Natural killer cell treated with Interleukin-12 subunit alpha and Interleukin-12 subunit beta and Interleukin-15 and Interleukin-18, amount 100 ng/mL, for 72 hours (primary cell): ENCODE data around the gene GAB3. TPM values are rescaled to one million over a fixed set of nuclear protein-coding genes. Genes with fewer than 3 reads are reported as not detected.

ENCODE experiments used
- ATAC-seq, 2 donors: fragments of 150-1000 bp; cut with Tn5 transposase in 1 of 2; sonication (Bioruptor Pico), chemical (Tn5 transposase) in 1 of 2; 2 replicates each; pipeline ENCODE4 v1.10.0; 2021
- DNase-seq: peaks from one replicate; pipeline ENCODE4 v3.0.0; 2022; ENCODE audit warnings: low spot score
- H3K27ac Mint-ChIP-seq, 2 donors: 1 replicate in 1 of 2; 2 replicates in 1 of 2; pipeline ENCODE4 v1.8.0; 2022; ENCODE audit warnings: mixed read lengths in 2 of 2, mild to moderate bottlenecking in 1 of 2, moderate library complexity in 1 of 2
- H3K27me3 Mint-ChIP-seq, 2 donors: 1 replicate in 1 of 2; 2 replicates in 1 of 2; pipeline ENCODE4 v1.8.0; 2022; ENCODE audit warnings: mixed read lengths in 2 of 2
- H3K36me3 Mint-ChIP-seq: one replicate; pipeline ENCODE4 v1.8.0; 2022; ENCODE audit warnings: mixed read lengths
- H3K4me1 Mint-ChIP-seq, 2 donors: 1 replicate in 1 of 2; 2 replicates in 1 of 2; pipeline ENCODE4 v1.8.0; 2022; ENCODE audit warnings: low read depth in 2 of 2, mixed read lengths in 2 of 2, mild to moderate bottlenecking in 1 of 2
- H3K4me3 Mint-ChIP-seq: one replicate; pipeline ENCODE4 v1.8.0; 2022; ENCODE audit warnings: mixed read lengths
- H3K9me3 Mint-ChIP-seq: 2 replicates; pipeline ENCODE4 v1.8.0; 2022; ENCODE audit warnings: mixed read lengths
- total RNA-seq, 2 donors: library from RNA; stranded (reverse); gene quantifications; one replicate each; pipeline ENCODE4 v1.2.3, GENCODE V29; 2022

Gene GAB3, protein sequence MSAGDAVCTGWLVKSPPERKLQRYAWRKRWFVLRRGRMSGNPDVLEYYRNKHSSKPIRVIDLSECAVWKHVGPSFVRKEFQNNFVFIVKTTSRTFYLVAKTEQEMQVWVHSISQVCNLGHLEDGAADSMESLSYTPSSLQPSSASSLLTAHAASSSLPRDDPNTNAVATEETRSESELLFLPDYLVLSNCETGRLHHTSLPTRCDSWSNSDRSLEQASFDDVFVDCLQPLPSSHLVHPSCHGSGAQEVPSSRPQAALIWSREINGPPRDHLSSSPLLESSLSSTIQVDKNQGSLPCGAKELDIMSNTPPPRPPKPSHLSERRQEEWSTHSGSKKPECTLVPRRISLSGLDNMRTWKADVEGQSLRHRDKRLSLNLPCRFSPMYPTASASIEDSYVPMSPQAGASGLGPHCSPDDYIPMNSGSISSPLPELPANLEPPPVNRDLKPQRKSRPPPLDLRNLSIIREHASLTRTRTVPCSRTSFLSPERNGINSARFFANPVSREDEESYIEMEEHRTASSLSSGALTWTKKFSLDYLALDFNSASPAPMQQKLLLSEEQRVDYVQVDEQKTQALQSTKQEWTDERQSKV
- total RNA-seq = 10 to 100 TPM; 20.3 to 28.3 TPM

DNA sequence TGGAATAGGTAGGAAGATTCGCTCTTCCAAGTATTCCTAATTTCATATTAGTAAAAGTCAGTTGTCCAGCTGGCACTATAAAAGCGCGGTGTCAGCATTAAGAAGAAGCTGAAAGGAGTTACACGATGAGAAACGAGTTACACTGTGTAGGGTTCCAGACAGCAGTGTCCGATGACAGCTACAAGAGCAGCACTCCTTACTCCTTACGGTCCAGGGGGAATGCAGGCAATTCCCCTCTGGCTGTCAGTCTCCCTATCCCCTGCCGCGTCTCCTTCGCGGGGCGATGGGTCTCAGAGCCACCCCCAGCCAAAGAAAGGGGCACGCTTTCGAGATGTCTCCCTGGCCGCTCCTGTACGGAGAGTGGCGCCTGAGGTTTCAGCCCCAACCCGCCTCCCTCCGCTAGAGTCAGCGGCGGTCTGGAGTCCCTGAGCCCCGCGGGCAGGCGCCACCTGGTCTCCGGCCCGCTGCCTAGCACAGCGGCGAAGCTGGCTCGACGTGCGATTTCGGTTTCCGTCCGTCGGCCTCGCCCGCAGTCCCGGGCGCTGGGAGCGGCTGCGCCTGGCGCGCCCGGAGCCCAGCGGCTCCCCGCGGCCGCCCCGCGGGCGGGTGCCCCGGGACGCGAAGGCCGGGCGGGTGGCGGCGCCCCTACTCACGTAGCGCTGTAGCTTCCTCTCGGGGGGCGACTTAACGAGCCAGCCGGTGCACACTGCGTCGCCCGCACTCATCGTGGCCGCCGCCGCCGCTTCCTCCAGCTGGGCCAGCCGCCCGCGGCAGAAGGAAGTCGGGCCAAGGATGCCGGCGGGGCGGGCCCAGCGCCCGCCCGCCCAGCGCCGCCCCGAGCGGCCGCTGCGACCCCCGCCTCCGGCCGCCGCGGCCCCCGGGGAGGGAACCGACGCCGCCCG lies at the start of gene GAB3:
Gene GAB3, minus strand, starts transcription at position 777 of the 902 bp plus-strand sequence. Its CDS starts 52 bp downstream, at position 725.
- Mint-ChIP-seq H3K4me1 (peaks cover 20 to 29% of the 10 kb centered on the region in 2 donors), H3K27ac (peak within 1 kb of the TSS; percentile 81 to 87), H3K36me3 (no peaks in the 10 kb centered on the region), H3K27me3 (peaks cover 0 to 10% of the 10 kb centered on the region in 2 donors), H3K4me3 (peak within 1 kb of the TSS; percentile 88), H3K9me3 (no peaks in the 10 kb centered on the region)
- ATAC-seq (peak; percentile 85), DNase-seq (peak; percentile 75)

DNA sequence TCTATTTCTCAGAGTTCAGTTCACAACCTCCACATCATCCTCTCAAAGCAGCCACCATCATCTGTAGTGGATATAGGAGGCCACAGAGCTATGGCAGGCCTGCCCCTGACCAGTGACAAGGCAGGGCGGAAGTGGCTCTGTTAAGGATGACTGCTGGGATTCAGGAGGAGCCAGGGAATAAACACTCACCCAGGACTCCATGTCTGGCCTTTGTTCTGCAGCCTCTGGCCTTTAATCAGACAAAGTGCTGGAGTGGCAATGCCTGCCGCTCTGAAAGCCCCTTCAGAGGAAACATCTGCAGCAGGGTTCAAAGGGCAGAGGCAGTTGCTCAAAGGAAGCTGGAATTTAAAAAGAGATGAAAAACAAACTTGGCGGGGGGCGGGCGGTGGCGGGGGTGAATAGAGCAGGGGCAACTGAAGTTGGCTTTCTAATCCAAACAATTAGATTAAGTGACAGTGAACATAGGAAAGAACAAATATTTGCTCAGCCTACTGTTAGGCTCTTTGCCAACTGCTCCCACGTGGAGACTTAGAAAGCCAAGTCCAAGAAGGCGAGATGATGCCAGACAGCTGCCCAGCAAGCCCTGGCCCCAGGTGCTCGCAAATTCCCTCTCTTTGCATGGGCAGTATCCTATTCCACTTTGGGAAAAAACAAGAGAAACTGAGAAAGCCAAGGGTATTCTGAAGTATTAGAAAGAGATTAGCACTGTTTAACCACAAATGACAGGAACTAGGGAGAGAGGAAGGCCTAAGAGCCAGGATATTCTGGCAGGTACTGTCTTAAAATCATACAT lies 48.9 kb upstream of the GAB3 start:
- H3K4me1 Mint-ChIP-seq = peaks cover 28 to 48% of the 10 kb centered on the region in 2 donors
- ATAC-seq = no peak

DNA sequence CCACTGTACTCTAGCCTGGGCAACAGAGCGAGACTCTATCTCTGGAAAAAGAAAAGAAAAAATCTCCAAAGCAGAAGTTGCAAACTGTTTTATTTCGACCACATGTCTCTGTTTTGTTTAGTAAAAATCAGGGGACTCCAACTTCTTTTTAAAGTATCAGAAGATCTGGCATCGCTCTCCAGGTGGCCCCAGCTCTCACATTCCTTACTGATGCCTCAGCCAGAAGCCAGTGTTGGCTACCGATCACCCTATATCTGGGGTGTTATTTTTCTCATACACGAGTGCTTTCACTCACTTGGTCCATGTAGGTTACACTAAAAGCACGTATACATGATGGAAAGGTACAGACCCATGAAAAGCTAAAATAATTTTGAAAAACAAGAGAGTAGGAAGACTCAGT lies 46.1 kb upstream of the GAB3 start:
- H3K4me1 Mint-ChIP-seq = peaks cover 21 to 35% of the 10 kb centered on the region in 2 donors
- H3K27me3 Mint-ChIP-seq = no peaks in the 10 kb centered on the region
- DNase-seq (no peak), ATAC-seq (no peak)
- no peak overlapping the region for H3K4me3 Mint-ChIP-seq
- no peak overlapping the region for H3K27ac Mint-ChIP-seq
- no peaks in the 10 kb centered on the region for H3K9me3 Mint-ChIP-seq
- no peaks in the 10 kb centered on the region for H3K36me3 Mint-ChIP-seq

More for the DNA sequence above, 48.9 kb upstream of the GAB3 start:
- Mint-ChIP-seq H3K4me3 (peak overlapping the region; percentile 80), H3K27ac (peak overlapping the region; percentile 72 to 90), H3K36me3 (no peaks in the 10 kb centered on the region), H3K27me3 (no peaks in the 10 kb centered on the region), H3K9me3 (no peaks in the 10 kb centered on the region)
- DNase-seq = no peak

DNA sequence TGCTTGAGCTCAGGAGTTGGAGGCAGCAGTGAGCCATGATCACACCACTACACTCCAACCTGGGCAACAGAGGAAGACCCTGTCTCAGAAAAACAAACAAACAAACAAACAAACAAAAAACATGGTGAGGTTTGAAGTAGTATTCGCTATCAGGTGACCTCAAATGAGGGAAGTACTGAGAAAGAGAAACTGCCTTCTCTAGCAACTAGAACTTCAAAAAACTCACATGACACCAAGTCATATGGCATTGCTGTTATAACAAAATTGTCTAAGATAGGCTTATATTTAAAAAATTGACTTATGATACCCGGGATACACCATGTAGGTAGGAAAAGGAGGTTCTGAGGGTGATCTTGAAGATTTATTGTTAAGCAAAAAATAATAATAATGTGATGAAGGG lies 44.1 kb upstream of the GAB3 start:
- no peak for ATAC-seq
- Mint-ChIP-seq H3K27me3 (no peaks in the 10 kb centered on the region), H3K4me1 (peaks cover 13 to 23% of the 10 kb centered on the region in 2 donors), H3K9me3 (no peaks in the 10 kb centered on the region), H3K4me3 (no peak overlapping the region), H3K36me3 (no peaks in the 10 kb centered on the region), H3K27ac (no peak overlapping the region)
- DNase-seq = no peak

DNA sequence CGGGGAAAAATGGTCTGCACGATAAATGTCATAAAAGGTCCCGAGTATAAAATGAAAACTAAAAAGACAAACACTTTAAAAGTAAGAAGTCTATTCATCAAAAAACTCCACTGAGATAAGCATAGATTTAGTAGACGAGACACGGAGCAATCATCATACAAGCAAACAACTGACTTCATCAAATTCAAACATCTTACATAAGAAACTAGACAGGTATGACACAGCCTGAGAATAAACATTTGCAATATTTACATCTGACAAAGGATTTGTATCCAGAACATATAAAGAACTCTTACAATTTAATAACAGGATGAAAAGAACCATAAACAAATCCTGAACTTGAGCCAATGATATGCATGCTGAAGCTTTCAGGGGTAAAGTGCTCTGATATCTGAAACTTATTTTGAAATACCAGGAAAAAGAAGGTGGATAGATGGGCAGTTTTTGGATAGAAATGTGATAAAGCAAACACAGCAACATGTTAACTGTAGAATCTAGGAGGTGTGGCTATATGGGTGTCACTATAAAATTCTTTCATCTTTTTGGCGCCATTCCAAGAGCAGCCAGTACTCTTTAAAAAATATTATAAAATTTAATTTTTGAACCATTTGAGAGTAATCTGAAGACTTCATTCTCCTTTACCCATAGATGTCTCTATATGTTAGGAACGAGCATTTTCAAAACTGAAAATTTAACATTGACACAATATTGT lies 42.4 kb upstream of the GAB3 start:
- no peak for ATAC-seq
- no peaks in the 10 kb centered on the region for H3K36me3 Mint-ChIP-seq
- H3K4me1 Mint-ChIP-seq = peaks cover under 1 to 9% of the 10 kb centered on the region in 2 donors
- no peaks in the 10 kb centered on the region for H3K9me3 Mint-ChIP-seq
- no peak overlapping the region for H3K27ac Mint-ChIP-seq
- no peaks in the 10 kb centered on the region for H3K27me3 Mint-ChIP-seq
- H3K4me3 Mint-ChIP-seq = no peak overlapping the region
- DNase-seq = no peak

DNA sequence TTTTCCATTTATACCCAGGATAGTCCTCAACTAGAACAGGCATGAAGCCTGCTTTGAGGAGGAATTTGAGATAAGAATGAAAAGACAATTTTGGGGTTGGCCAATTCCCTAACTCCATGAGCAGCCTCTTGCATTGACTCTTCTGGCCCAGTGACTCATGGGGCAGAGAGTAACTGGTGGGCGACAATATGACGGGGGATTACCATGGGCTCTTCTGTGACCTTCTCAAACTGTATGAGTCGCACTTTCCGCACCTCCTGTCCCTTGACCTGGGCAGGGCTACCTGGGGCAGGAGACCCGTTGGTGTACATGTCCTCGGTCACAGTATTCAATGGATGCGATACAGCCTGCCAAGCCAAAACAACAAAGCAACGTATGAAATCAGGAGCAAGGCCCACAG lies 41.1 kb upstream of the GAB3 start:
- Mint-ChIP-seq H3K4me1 (no peaks in the 10 kb centered on the region), H3K36me3 (no peaks in the 10 kb centered on the region), H3K27me3 (no peaks in the 10 kb centered on the region), H3K27ac (no peak overlapping the region), H3K4me3 (no peak overlapping the region), H3K9me3 (no peaks in the 10 kb centered on the region)
- DNase-seq (no peak), ATAC-seq (no peak)

DNA sequence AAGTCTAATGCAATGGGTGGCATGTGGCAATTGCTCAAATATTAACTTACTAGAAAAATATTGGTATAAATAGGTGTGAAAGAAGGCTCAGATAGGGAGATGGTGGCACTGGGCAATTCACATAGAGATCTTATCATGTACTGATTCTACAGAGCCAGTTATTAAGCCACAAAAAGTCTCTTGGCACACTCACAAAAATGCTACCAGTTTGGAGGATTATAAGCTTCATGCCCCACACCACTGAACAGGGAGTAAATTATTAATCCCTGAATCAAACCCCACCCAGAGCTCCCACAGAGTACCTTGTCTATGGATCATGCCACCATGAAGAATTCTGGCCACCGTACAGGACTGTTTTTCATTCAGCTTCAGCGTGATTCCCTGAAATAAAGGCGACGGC lies 40.6 kb upstream of the GAB3 start:
- no peaks in the 10 kb centered on the region for H3K9me3 Mint-ChIP-seq
- H3K27me3 Mint-ChIP-seq = no peaks in the 10 kb centered on the region

DNA sequence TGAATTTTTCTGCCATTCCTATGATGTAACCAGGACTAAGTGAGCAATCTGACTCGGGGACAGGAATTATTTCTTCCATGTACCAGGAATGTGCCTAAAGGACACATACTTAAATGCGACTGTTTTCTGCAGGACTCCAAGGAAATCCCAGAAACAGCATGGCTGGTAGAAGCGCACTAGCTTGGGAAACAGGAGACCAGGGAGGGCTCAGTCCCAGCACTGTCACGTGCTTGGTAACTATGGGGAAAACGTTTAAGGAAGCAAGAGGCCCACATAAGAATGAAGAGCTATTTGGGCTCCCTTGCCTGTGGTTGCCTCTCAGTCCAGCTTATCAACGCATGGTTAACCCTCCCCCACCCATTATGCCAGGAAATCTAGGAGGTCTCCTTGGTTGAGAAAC lies 34.8 kb upstream of the GAB3 start:
- ATAC-seq (no peak), DNase-seq (no peak)

More for the DNA sequence above, 40.6 kb upstream of the GAB3 start:
- Mint-ChIP-seq H3K4me1 (no peaks in the 10 kb centered on the region), H3K27ac (no peak overlapping the region), H3K36me3 (no peaks in the 10 kb centered on the region), H3K4me3 (no peak overlapping the region)
- DNase-seq (no peak), ATAC-seq (no peak)

DNA sequence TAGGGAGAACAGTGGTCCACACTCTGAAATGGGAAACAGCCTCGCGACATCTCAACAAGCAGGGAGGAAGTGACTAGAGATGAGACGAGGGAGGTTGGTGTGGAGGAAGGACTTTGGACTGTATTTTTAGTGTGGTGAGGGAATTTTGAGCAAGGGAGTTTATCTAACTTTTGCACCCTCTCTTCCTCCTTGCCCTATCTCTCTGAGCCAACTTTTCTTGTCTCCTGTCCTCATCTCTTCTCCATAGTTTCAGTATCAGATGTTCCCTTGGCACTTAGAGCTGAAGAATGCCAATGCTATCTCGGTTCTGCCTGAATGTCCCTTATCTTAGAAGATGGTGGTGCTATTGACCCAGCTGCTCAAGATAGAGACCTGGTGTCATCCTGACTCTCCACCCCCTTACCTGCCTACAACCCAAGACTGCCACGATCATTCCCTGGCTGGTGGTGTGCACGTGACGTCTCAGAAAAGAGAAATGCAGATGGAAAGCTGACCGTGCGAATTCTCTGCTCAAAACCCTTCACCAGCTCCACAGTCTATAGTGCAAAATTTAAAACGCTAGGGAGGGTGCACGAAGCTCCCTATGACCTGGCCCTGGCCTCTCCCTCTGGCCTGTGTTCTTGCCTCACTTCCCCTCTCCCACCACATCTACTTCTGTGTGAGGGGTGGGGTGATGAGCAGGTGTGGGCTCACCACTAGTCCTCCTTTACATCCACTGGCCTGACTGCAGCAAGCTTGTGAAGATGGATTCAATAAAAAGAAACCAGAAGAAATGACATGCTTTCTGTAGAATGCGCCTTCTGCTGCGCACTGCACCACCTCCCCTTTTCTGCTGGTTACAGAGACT lies 33.5 kb upstream of the GAB3 start:
- Mint-ChIP-seq H3K4me3 (peak overlapping the region; percentile 32), H3K27ac (no peak overlapping the region), H3K27me3 (no peaks in the 10 kb centered on the region), H3K36me3 (no peaks in the 10 kb centered on the region), H3K4me1 (peaks cover 4 to 8% of the 10 kb centered on the region in 2 donors), H3K9me3 (no peaks in the 10 kb centered on the region)
- peak in 1 of 2 donors; percentile 36 for ATAC-seq
- no peak for DNase-seq

More for the DNA sequence above, 34.8 kb upstream of the GAB3 start:
- no peak overlapping the region for H3K4me3 Mint-ChIP-seq
- H3K27me3 Mint-ChIP-seq = no peaks in the 10 kb centered on the region
- no peaks in the 10 kb centered on the region for H3K36me3 Mint-ChIP-seq
- no peak overlapping the region for H3K27ac Mint-ChIP-seq
- H3K9me3 Mint-ChIP-seq = no peaks in the 10 kb centered on the region
- peaks cover 4 to 8% of the 10 kb centered on the region in 2 donors for H3K4me1 Mint-ChIP-seq

DNA sequence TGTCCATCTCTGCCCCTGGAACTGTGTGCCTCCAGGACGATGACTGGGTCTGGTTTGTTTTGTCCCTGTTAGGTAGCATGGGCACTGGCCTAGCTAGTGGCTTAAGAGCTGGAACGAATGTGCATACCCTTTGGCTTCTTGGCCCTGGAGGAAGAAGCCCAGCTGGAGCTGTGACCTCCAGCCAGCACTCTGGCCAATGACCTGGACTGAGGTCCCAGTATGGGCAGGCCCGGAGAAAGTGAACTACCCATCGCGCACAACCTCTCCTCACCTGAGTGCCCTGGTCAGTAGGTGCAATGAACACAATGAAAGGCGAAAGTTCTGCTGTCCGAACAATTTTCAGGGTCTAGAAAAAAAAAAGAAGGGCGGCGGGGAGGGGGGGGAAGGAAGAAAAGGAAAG lies 30.1 kb upstream of the GAB3 start:
- Mint-ChIP-seq H3K27me3 (no peaks in the 10 kb centered on the region), H3K36me3 (peaks cover 14% of the 10 kb centered on the region), H3K4me1 (peaks cover 7 to 10% of the 10 kb centered on the region in 2 donors), H3K9me3 (no peaks in the 10 kb centered on the region), H3K27ac (no peak overlapping the region), H3K4me3 (no peak overlapping the region)
- DNase-seq (no peak), ATAC-seq (no peak)

DNA sequence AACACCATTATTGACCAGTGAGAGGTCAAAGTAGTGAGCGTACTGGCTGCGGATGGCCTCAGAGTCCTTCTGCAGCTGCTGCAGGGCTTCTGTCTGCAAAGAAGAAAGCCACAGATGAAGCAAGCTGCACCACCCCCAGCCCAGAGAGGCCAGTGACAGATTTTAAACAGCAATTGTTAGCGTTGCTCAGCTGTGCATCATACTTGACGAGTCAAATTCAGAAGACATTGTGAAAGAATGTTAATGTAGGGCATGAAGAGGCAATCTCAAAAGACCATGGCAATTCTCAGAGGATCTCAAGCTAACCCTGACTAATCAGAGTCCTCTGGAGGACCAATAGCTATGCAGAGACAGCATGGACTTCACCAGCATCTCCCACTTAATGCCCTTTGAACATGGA lies 28.4 kb upstream of the GAB3 start:
- peaks cover 10 to 12% of the 10 kb centered on the region in 2 donors for H3K4me1 Mint-ChIP-seq
- H3K27ac Mint-ChIP-seq = no peak overlapping the region
- H3K9me3 Mint-ChIP-seq = no peaks in the 10 kb centered on the region
- ATAC-seq (peak in 1 of 2 donors; percentile 57), DNase-seq (no peak)
- H3K27me3 Mint-ChIP-seq = no peaks in the 10 kb centered on the region
- peaks cover 15% of the 10 kb centered on the region for H3K36me3 Mint-ChIP-seq
- H3K4me3 Mint-ChIP-seq = no peak overlapping the region

DNA sequence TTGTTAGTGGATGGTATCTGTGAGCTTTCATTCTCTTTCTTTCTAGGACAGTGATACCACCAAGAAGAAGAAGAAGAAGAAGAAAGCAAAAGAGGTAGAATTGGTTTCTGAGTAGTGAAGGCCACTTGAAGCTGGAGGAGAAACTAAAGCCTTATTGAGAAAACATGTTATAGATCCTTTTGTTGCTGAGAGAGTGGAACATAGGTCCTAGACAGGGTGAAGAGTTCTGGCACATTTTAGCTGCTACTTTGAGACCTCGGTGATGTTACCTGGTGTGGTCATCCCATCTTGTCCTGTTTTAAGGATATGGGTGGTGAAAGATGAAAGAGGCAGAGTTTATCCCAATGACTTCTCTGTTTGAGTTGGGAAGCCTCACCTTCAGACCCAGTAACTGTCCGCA lies 25.9 kb upstream of the GAB3 start:
- Mint-ChIP-seq H3K27ac (peak overlapping the region in 1 of 2 donors; percentile 31), H3K27me3 (no peaks in the 10 kb centered on the region), H3K4me1 (peaks cover 4 to 9% of the 10 kb centered on the region in 2 donors), H3K36me3 (peaks cover 29% of the 10 kb centered on the region), H3K9me3 (no peaks in the 10 kb centered on the region), H3K4me3 (no peak overlapping the region)
- DNase-seq (no peak), ATAC-seq (no peak)
